ENCODE data around the gene FAR2.

DNA sequence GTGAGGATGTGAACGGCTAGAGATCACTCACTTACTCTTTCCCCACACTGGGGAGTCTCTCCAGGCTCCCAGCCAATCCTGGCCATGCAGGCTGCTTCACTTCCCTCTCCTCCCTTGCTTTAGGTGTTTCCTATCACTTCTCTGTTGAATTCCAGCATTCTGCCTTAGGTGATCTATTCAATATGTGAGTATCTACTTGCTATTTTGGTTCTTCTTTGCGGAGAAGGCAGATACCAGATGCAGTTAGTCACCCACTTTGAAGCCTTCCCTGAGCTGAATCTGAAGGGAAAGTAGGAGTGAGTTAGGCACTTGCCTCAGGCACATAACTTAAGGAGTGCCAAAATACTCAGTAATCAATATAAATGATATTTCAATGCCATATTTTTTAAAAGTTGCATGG is 36.0 kb upstream of the FAR2 start:
- TF ChIP-seq SIN3A (IDR thresholded peaks at IDR 0.05; ENCODE audit: borderline replicate concordance, low read depth, low read length) (no peak), SMC3 (IDR thresholded peaks at IDR 0.05; ENCODE audit: low read depth, low read length) (no peak), EP300 (IDR thresholded peaks at IDR 0.05; ENCODE audit: borderline replicate concordance in 1 of 2, low read depth in 1 of 2, low read length in 1 of 2) (no peak), MXI1 (IDR thresholded peaks at IDR 0.05; ENCODE audit: low read depth, low read length) (no peak)
